HG03469 (cell line): ENCODE data around the gene PRG3.

Source experiments
- ATAC-seq: cut with Tn5 transposase; IDR thresholded peaks from one replicate; pipeline ENCODE4 v1.9.1; 2021; ENCODE audit warnings: mild to moderate bottlenecking, moderate library complexity, moderate number of reproducible peaks; ENCODE audit not compliant: unreplicated experiment

Gene PRG3

GRCh38 chr11:57380975-57381374 lies at the start of gene PRG3:
Gene PRG3 (minus strand): TSS chr11:57381150. CDS start chr11:57380708, 442 bp downstream.
- no peak for ATAC-seq

GRCh38 chr11:57429946-57430345 lies 49.0 kb upstream of the PRG3 start:
- ATAC-seq, result no peak

DNA sequence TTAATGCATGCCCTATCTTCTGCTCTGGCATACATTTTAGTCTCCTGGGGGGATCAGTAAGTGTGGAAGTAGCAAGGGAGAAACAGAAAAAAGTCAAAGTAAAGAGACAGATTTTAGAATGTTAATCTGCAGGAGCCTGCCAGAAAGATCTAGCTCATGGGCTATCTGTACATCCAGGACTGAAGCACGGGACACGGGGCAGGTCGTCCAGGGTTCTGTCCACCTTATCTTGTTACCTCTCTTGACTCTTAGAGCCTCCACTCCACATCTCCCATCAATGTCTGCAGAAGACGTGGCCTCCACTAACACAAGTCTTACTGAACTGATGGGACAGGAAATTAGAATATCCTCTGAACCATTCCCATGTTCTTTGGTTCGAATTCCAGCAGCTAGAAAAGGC lies 47.7 kb upstream of the PRG3 start:
- ATAC-seq, result no peak

DNA sequence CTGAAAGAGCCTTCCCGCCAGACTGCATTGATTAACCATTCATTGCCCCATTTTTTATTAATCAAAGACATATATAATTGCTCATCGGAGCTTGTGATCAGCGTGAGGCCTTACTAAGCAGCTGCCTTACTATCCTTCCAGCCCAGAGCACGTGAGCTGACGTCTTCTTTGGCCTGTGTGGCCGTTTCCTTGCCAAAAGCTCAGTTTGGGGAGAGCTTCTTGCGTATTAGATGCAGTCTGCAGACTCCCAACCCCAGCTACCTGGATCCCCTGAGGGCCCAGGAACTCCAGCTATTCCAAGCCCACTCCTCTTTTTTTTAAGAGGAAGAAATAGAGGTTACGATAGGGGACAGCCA lies 46.8 kb upstream of the PRG3 start:
- no peak for ATAC-seq

GRCh38 chr11:57426929-57427726 lies 46.2 kb upstream of the PRG3 start, which contains the start of gene SLC43A3:
Gene SLC43A3 (minus strand): TSS chr11:57427121. CDS start chr11:57426172, 949 bp downstream.
- ATAC-seq, result peak; percentile 45

DNA sequence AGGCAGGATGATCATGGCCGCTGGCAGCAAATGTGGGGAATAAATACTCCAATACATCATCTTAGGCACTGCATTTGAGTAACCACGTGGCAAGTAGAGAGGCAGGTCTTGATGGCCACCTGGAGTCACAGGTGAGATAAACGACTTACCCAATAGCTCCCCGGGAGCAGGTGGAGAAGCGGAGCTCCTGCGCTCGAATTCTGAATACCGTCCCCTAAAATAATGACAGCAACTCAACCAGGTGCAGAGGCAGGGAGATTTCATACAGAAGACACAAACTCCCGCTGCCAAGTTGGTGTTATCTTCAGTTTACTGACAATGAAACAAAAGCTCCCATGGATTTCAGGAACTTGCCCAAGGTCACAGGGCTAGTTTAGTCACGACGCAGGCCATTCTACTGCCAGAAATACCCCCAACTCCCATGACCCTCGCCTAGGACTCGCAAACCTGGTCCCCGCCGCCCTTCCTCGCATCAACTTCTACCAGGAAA lies 45.5 kb upstream of the PRG3 start:
- ATAC-seq, result no peak

DNA sequence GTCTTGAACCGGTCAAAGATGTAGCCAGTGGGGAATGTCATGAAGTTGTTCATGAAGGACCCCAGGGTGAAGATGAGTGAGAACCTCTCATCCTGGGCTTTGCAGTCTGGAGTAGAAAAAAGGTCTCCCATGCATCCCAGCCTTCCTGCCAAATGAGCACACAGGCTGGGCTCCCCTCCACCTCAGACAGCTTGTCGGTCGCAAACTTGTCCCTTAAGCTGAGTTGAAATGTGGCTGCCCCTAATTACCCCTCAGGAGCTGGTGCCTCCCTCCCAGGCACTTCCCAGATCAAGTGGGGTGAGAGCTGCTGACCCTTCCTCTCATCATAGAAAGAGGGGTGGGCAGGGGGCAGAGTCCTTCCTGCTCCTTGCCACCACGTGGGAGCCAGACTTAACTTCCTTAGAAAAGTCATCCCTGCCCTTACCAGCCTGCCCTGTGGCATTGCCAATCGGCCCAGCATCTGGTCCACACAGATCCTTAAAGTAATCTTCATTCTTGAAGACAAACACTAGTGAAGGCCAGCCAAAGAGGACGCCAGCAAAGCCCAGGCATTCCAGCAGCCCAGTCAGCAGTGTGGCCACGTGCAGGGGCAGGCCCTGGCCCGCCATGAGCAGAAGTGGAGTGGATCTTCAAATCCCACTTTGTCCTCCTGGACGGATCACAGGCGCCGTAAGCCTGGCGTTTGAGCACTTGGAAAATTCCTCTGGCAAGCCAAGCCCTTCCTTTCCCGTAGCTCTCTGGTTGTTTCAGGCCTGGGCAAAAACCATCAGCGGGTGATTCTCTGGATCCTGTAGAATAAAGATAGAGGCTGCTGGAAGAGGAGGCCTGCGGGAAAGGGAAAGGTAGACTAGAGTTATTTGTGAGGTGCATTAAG lies 44.9 kb upstream of the PRG3 start:
- ATAC-seq, result no peak

DNA sequence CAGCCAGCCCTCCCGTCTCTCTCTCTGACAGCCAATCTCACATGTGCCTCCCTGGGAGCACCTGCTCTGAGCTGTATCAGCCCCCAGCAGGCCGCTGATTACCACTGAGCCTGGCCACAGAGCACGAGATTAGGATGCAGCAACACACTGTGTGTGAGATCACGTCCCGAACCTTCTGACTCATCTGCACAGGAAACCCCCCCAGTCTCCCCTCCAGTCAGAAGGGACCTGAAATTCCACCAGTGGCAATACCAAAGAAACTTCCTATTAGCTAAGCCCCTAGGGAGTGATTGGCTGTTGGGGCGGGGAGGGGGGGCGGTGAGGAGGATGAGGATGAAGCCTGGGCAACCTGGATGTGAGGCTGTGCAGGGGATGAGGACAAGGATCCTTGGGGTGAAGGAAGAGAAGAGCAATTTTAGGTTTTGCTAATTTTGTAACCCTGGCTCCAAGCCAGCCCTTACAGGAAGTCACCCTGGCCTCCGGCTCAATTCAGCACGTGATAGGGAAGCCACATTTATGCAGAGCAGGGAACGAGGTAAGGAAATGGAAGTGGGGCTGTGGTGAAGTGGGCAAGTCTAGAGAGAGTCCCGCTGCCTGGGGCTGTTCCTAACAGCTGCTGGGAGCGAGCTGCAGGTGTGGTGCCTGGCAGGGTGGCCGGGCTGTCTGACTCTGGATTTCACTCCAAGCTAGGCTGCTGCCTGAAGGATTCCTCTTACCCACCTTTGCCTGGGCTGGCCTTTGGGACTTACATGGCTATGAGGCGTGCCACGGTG lies 44.0 kb upstream of the PRG3 start:
- peak; percentile 94 for ATAC-seq

GRCh38 chr11:57424137-57424791 lies 43.3 kb upstream of the PRG3 start:
- no peak for ATAC-seq

GRCh38 chr11:57422669-57423068 lies 41.7 kb upstream of the PRG3 start:
- ATAC-seq, result no peak

DNA sequence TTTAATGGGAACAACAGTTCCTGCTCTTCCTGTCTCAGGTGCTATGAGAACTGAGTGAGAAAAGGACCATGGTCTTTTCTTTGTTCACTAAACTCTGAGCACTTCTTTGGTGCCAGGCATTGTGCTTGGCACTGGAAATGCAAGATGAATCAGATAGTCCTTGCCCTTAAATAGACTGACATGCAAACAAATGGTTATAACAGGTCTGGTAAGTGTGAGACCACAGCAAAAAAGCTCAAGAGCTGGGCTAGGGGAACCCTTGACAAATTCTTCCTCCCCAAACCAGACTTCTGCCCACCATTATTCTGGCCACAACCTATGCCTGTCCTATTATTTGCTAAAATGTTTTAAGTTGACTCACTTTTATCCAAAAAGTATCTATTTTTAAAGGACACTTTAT lies 40.9 kb upstream of the PRG3 start:
- no peak for ATAC-seq

- no peak for ATAC-seq
Observed at GRCh38 chr11:57421066-57421465, 40.1 kb upstream of the PRG3 start.

- no peak for ATAC-seq
Observed at GRCh38 chr11:57419146-57419545, 38.2 kb upstream of the PRG3 start.

DNA sequence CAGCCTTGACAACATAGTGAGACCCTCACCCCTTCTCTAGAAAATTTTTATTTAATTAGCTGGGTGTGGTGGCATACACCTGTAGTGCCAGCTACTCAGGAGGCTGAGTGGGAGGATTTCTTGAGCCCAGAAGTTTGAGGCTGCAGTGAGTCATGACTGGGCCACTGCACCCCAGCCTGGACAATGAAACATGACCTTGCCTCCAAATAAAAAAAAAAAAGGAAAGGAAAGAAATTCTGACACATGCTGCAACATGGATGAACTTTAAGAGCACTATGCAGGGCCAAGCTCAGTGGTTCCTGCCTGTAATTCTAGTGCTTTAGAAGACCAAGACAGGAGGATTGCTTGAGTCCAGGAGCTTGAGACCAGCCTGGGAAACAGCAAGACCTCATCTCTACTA lies 37.2 kb upstream of the PRG3 start:
- no peak for ATAC-seq

DNA sequence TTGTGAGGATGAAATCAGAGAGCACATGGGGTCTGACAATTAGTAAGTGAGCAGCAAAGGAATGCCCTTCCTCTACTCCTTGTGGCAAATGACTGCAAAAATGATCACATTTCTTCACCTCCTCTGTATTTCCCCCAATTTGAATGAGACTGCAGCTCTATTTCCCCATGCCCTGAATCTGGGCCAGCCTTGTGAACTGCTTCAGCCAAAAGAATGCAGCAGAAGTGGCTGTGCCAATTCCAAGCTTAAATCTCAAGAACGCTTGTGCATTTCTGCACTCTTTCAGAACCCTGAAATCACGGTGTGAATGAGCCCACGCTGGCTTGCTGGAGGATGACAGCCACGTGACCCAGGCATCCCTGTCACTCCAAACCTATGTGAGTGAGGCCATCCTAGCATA lies 36.1 kb upstream of the PRG3 start:
- no peak for ATAC-seq

DNA sequence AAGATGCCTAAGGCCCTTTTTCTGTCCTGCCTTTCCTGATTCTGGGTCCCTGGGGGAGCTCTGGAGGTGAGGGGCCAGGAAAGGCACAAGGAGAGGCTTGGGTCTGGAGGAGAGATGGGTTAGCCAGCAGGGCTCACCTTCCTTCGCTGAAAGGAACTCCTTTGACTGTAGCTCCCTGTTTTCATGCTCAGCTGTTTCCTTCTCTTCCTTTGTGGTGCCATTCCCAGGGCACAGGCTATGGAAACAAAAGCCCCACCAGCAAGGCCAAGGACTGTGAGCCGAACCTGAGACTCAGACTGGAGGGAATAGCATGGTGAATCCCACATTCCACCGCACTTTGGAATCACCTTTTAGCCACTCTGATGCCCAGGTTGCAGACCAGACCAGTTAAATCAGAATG lies 35.5 kb upstream of the PRG3 start:
- no peak for ATAC-seq

DNA sequence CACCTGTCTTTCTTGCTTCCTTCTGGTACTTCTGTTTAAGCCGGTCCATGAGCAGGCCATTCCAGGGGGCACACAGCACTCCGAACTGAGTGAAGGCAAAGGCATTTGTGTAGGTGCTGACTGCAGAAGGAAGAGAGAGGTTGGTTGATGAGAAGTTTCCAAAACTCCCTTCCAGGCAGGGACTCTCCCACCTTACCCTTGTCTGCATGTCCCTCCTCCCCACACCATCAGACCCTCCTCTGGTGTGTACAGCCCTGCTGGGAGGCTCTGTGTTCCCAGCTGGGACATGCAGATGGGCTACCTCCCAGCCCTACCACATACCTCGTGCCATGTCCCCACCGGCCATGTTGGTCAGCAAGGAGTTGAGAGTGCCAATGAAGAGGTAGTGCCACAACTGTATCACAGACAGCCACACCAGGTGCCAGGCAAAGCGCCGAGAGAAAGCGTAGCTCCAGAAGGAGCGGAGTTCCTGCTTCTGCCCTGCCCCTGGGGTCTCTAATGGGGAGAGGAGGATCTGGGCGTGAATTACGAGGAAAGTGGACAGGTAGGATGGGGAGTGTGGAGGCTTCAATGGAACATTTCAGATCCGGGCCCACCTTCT lies 33.8 kb upstream of the PRG3 start:
- no peak for ATAC-seq

GRCh38 chr11:57413681-57414080 lies 32.7 kb upstream of the PRG3 start:
- no peak for ATAC-seq

GRCh38 chr11:57410287-57410686 lies 29.3 kb upstream of the PRG3 start:
- no peak for ATAC-seq
